Liver (tissue), 9 donors: Measurements from ENCODE around the gene RREB1. TPM values are rescaled to one million over a fixed set of nuclear protein-coding genes. Genes with fewer than 3 reads are reported as not detected.
A peak's percentile ranks its signal among the peaks of the same experiment; 100 is the strongest.

ENCODE experiments used
- DNase-seq: peaks from one replicate; pipeline ENCODE4 v3.0.0-alpha.2; 2017; ENCODE audit warnings: low spot score
- H3K27ac ChIP-seq, 2 donors: one replicate each; pipeline ENCODE4 v1.7.0; 2013; ENCODE audit warnings: inconsistent platforms in 2 of 2, low read length in 2 of 2, control low read depth in 1 of 2, low read depth in 1 of 2, mild to moderate bottlenecking in 1 of 2
- H3K27me3 ChIP-seq, 4 donors: one replicate each; pipeline versions ENCODE4 v1.6.1 to v1.7.0; 2013; ENCODE audit warnings: low read length in 3 of 4, inconsistent platforms in 1 of 4, mild to moderate bottlenecking in 1 of 4, moderate library complexity in 1 of 4; ENCODE audit not compliant: control insufficient read depth in 4 of 4, insufficient read depth in 4 of 4
- H3K36me3 ChIP-seq, 4 donors: one replicate each; pipeline versions ENCODE4 v1.6.1 to v1.7.0; 2013; ENCODE audit warnings: low read length in 3 of 4, mild to moderate bottlenecking in 3 of 4, low read depth in 1 of 4, moderate library complexity in 1 of 4; ENCODE audit not compliant: control insufficient read depth in 4 of 4, insufficient read depth in 3 of 4
- H3K4me1 ChIP-seq, 4 donors: one replicate each; pipeline versions ENCODE4 v1.6.1 to v1.7.0; 2013; ENCODE audit warnings: low read length in 3 of 4, mild to moderate bottlenecking in 3 of 4, moderate library complexity in 1 of 4; ENCODE audit not compliant: control insufficient read depth in 4 of 4, insufficient read depth in 4 of 4
- H3K4me3 ChIP-seq, 3 donors: one replicate each; pipeline versions ENCODE4 v1.6.1 to v1.7.0; 2013; ENCODE audit warnings: low read length in 3 of 3, control low read depth in 1 of 3, low read depth in 1 of 3, mild to moderate bottlenecking in 1 of 3
- H3K9ac ChIP-seq, 2 donors: one replicate each; pipeline ENCODE4 v1.7.0; 2013; ENCODE audit warnings: low read length in 2 of 2, mild to moderate bottlenecking in 2 of 2, moderate library complexity in 2 of 2, control low read depth in 1 of 2, low read depth in 1 of 2
- H3K9me3 ChIP-seq, 4 donors: one replicate each; pipeline versions ENCODE4 v1.6.1 to v1.7.0; 2013; ENCODE audit warnings: low read length in 3 of 4; ENCODE audit not compliant: control insufficient read depth in 4 of 4
- EGR1 ChIP-seq, 2 donors: IDR thresholded peaks; 2 replicates each; pipeline ENCODE4 v1.6.1; 2016 to 2018; ENCODE audit warnings: antibody characterized with exemption in 2 of 2, low read depth in 2 of 2
- FOXA1 ChIP-seq: IDR thresholded peaks from 2 replicates; pipeline ENCODE4 v1.6.1; 2016; ENCODE audit warnings: antibody characterized with exemption
- FOXA2 ChIP-seq: IDR thresholded peaks from 2 replicates; pipeline ENCODE4 v1.6.1; 2016; ENCODE audit warnings: antibody characterized with exemption
- GABPA ChIP-seq, 2 donors: IDR thresholded peaks in 1 of 2; conservative IDR thresholded peaks in 1 of 2; 2 replicates each; pipeline ENCODE4 v1.6.1; 2016; ENCODE audit warnings: antibody characterized with exemption in 2 of 2, mild to moderate bottlenecking in 1 of 2, moderate library complexity in 1 of 2
- HNF4A ChIP-seq, 2 donors: conservative IDR thresholded peaks; 2 replicates each; pipeline ENCODE4 v1.6.1; 2016; ENCODE audit warnings: antibody characterized with exemption in 2 of 2, mild to moderate bottlenecking in 2 of 2
- HNF4G ChIP-seq: IDR thresholded peaks from 2 replicates; pipeline ENCODE4 v1.6.1; 2016; ENCODE audit warnings: antibody characterized with exemption
- JUND ChIP-seq, 2 donors: IDR thresholded peaks; 2 replicates each; pipeline ENCODE4 v1.6.1; 2016; ENCODE audit warnings: antibody characterized with exemption in 2 of 2
- NR2F2 ChIP-seq: IDR thresholded peaks from 2 replicates; pipeline ENCODE4 v1.6.1; 2016; ENCODE audit warnings: antibody characterized with exemption
- RAD21 ChIP-seq, 2 donors: IDR thresholded peaks; 2 replicates each; pipeline ENCODE4 v1.6.1; 2016; ENCODE audit warnings: antibody characterized with exemption in 2 of 2, mild to moderate bottlenecking in 2 of 2
- RXRA ChIP-seq, 2 donors: IDR thresholded peaks; 2 replicates each; pipeline ENCODE4 v1.6.1; 2017 to 2018; ENCODE audit warnings: antibody characterized with exemption in 2 of 2, mild to moderate bottlenecking in 1 of 2
- SP1 ChIP-seq: IDR thresholded peaks from 2 replicates; pipeline ENCODE4 v1.6.1; 2018; ENCODE audit warnings: antibody characterized with exemption, mild to moderate bottlenecking
- TAF1 ChIP-seq: conservative IDR thresholded peaks from 2 replicates; pipeline ENCODE4 v1.6.1; 2016; ENCODE audit warnings: antibody characterized with exemption, mild to moderate bottlenecking
- YY1 ChIP-seq: IDR thresholded peaks from 2 replicates; pipeline ENCODE4 v1.6.1; 2016; ENCODE audit warnings: antibody characterized with exemption, mild to moderate bottlenecking
- WGBS: extraction: QIAGEN DNeasy Blood & Tissue Kit; methylation state at CpG from one replicate; pipeline ENCODE4 v1.1.7; 2013; 5-methylcytosine and 5-hydroxymethylcytosine counted together
- polyA plus RNA-seq, 2 donors: library from polyadenylated mRNA; stranded (reverse) in 1 of 2; unstranded in 1 of 2; fragments of 200-250 nt in 1 of 2; fragments of >200 nt in 1 of 2; fragmentation: Nextera tagmentation in 1 of 2; extraction: Ambion mirVana in 1 of 2; gene quantifications; one replicate each; pipeline versions ENCODE4 v1.2.1 to v1.2.3, GENCODE V29; 2013 to 2015
- total RNA-seq, 2 donors: library from RNA; depleted of rRNA; stranded (reverse); fragments of >200 nt; gene quantifications; one replicate each; pipeline ENCODE4 v1.2.3, GENCODE V29; 2014
- TF ChIP-seq, protein P1 (sequence below): fragments of 150-350 bp; IDR thresholded peaks from 2 replicates; pipeline ENCODE4 v1.5.1; 2017; ENCODE audit warnings: improper control_type of control experiment, low read depth, low read length; ENCODE audit not compliant: missing input control
- TF ChIP-seq, protein P2 (sequence below): IDR thresholded peaks from 2 replicates; pipeline ENCODE4 v1.6.1; 2016; ENCODE audit warnings: antibody characterized with exemption
- TF ChIP-seq, protein P3 (sequence below): IDR thresholded peaks from 2 replicates; pipeline ENCODE4 v1.6.1; 2016; ENCODE audit warnings: antibody characterized with exemption
- TF ChIP-seq, protein P4 (sequence below): IDR thresholded peaks from 2 replicates; pipeline ENCODE4 v1.6.1; 2016; ENCODE audit warnings: antibody characterized with exemption
- TF ChIP-seq, protein P5 (sequence below): IDR thresholded peaks from 2 replicates; pipeline ENCODE4 v1.6.1; 2016; ENCODE audit warnings: antibody characterized with exemption, mild to moderate bottlenecking
- donor health status: healthy.
- donor health status: healthy.
- donor health status: healthy.
- donor health status: healthy.
- donor health status: healthy.

The RREB1 gene
- total and polyA plus RNA-seq, 4 donors = 10.1 to 28.9 (median 17.3) TPM

DNA sequence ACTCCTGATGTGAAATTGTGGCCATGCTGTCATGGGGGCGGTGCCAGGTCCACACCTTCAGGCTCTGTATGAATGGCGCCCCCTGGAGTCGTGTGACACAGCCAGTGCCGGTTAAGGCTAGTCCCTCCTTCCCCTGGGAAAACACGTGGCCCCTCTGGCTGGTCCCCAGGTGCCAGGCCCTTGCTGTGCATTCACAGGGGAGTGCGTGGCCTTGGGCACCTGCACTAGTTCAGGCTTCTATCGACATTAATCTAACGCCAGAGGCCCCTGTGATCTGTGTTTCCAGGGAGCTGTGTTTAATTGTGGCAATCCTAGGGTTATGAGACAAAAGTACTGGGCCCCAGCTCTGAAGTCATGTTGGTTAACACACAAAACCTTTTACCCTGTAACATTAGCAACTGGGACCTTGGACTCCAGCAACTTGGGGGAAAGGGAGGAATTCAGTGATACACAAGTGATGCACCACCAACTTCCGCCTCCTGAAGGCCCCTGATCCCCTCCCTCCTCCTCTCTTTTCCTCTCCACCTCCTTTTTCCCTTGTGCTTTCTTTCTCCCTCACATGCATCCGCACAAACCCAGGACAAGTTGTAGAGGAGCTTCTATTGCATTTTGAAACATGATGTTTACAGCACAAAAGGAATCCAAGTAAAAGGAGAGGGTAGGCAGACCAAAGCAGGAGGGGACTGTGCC is 131.3 kb downstream of the RREB1 start:
- Histone ChIP-seq H3K9me3 (no peaks in the 10 kb centered on the region), H3K36me3 (peaks cover 0 to 5% (median 0%) of the 10 kb centered on the region in 4 donors), H3K4me3 (no peak overlapping the region), H3K4me1 (peaks cover 15 to 85% (median 70%) of the 10 kb centered on the region in 4 donors), H3K9ac (no peak overlapping the region), H3K27me3 (no peaks in the 10 kb centered on the region), H3K27ac (peak overlapping the region; percentile 40 to 70)
- 28% methylated on average over 10 of the region's 10 CpGs for WGBS
- no peak for TF ChIP-seq FOXA2
- TF ChIP-seq FOXA1 = no peak
- TF ChIP-seq RXRA (IDR thresholded peaks at IDR 0.05) = peak; percentile 72 to 85
- TF ChIP-seq, protein P1, sequence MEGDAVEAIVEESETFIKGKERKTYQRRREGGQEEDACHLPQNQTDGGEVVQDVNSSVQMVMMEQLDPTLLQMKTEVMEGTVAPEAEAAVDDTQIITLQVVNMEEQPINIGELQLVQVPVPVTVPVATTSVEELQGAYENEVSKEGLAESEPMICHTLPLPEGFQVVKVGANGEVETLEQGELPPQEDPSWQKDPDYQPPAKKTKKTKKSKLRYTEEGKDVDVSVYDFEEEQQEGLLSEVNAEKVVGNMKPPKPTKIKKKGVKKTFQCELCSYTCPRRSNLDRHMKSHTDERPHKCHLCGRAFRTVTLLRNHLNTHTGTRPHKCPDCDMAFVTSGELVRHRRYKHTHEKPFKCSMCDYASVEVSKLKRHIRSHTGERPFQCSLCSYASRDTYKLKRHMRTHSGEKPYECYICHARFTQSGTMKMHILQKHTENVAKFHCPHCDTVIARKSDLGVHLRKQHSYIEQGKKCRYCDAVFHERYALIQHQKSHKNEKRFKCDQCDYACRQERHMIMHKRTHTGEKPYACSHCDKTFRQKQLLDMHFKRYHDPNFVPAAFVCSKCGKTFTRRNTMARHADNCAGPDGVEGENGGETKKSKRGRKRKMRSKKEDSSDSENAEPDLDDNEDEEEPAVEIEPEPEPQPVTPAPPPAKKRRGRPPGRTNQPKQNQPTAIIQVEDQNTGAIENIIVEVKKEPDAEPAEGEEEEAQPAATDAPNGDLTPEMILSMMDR = peak; percentile 81
- TF ChIP-seq, protein P2, sequence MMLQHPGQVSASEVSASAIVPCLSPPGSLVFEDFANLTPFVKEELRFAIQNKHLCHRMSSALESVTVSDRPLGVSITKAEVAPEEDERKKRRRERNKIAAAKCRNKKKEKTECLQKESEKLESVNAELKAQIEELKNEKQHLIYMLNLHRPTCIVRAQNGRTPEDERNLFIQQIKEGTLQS = peak; percentile 27
- TF ChIP-seq JUND (IDR thresholded peaks at IDR 0.05) = no peak
- peak; percentile 85 to 89 for TF ChIP-seq RAD21 (IDR thresholded peaks at IDR 0.05)
- TF ChIP-seq YY1 = peak; percentile 70
- TF ChIP-seq, protein P3, sequence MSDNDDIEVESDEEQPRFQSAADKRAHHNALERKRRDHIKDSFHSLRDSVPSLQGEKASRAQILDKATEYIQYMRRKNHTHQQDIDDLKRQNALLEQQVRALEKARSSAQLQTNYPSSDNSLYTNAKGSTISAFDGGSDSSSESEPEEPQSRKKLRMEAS = peak; percentile 71
- TF ChIP-seq HNF4G = peak; percentile 84
- TF ChIP-seq EGR1 (IDR thresholded peaks at IDR 0.05; ENCODE audit: low read depth in 2 of 2) = no peak
- TF ChIP-seq TAF1 = no peak
- peak; percentile 84 to 85 for TF ChIP-seq HNF4A (conservative IDR thresholded peaks at IDR 0.05)
- no peak for TF ChIP-seq GABPA (IDR thresholded peaks at IDR 0.05 in 1 of 2, conservative IDR thresholded peaks at IDR 0.05 in 1 of 2)
- TF ChIP-seq, protein P4, sequence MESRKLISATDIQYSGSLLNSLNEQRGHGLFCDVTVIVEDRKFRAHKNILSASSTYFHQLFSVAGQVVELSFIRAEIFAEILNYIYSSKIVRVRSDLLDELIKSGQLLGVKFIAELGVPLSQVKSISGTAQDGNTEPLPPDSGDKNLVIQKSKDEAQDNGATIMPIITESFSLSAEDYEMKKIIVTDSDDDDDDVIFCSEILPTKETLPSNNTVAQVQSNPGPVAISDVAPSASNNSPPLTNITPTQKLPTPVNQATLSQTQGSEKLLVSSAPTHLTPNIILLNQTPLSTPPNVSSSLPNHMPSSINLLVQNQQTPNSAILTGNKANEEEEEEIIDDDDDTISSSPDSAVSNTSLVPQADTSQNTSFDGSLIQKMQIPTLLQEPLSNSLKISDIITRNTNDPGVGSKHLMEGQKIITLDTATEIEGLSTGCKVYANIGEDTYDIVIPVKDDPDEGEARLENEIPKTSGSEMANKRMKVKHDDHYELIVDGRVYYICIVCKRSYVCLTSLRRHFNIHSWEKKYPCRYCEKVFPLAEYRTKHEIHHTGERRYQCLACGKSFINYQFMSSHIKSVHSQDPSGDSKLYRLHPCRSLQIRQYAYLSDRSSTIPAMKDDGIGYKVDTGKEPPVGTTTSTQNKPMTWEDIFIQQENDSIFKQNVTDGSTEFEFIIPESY = no peak
- TF ChIP-seq SP1 = peak; percentile 88
- TF ChIP-seq NR2F2 = peak; percentile 35
- TF ChIP-seq, protein P5, sequence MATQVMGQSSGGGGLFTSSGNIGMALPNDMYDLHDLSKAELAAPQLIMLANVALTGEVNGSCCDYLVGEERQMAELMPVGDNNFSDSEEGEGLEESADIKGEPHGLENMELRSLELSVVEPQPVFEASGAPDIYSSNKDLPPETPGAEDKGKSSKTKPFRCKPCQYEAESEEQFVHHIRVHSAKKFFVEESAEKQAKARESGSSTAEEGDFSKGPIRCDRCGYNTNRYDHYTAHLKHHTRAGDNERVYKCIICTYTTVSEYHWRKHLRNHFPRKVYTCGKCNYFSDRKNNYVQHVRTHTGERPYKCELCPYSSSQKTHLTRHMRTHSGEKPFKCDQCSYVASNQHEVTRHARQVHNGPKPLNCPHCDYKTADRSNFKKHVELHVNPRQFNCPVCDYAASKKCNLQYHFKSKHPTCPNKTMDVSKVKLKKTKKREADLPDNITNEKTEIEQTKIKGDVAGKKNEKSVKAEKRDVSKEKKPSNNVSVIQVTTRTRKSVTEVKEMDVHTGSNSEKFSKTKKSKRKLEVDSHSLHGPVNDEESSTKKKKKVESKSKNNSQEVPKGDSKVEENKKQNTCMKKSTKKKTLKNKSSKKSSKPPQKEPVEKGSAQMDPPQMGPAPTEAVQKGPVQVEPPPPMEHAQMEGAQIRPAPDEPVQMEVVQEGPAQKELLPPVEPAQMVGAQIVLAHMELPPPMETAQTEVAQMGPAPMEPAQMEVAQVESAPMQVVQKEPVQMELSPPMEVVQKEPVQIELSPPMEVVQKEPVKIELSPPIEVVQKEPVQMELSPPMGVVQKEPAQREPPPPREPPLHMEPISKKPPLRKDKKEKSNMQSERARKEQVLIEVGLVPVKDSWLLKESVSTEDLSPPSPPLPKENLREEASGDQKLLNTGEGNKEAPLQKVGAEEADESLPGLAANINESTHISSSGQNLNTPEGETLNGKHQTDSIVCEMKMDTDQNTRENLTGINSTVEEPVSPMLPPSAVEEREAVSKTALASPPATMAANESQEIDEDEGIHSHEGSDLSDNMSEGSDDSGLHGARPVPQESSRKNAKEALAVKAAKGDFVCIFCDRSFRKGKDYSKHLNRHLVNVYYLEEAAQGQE = peak; percentile 16
- peak; percentile 93 for DNase-seq
